ENCODE data around the gene TPPP3.

Gene TPPP3

DNA sequence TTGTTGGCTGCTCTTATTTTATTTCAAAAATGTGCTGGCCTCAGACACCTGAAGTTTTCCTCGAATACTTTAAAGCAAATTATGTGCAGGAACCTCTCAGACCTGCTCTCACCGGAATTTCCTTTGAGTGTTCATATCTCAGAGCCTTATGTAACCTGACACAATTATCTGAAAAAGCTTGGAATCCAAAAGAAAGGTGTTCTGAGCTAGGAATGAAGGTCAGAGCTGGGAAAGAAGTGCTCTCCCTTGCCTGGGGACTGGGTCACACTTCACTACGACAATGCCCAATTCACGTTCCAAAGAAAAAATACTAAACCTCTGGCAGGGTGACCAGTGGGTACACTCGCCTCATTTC lies 30.9 kb upstream of the TPPP3 start:
- H3K9ac ChIP-seq (ENCODE audit: low read depth, low read length, poor library complexity, severe bottlenecking), result no peak overlapping the region
- no peaks in the 10 kb centered on the region for H3K9me3 ChIP-seq (ENCODE audit: insufficient read depth, low read depth, low read length)
- no peaks in the 10 kb centered on the region for H3K9me2 ChIP-seq (replicated peaks; ENCODE audit: low read depth, low read length)
- H3F3A ChIP-seq (ENCODE audit: low read depth), result no peaks in the 10 kb centered on the region
- H4K20me1 ChIP-seq (ENCODE audit: insufficient read depth, low read length, poor library complexity, severe bottlenecking), result no peaks in the 10 kb centered on the region
- TF ChIP-seq EZH2phosphoT487 (IDR thresholded peaks at IDR 0.05; ENCODE audit: borderline replicate concordance), result no peak
- TF ChIP-seq, protein P1, sequence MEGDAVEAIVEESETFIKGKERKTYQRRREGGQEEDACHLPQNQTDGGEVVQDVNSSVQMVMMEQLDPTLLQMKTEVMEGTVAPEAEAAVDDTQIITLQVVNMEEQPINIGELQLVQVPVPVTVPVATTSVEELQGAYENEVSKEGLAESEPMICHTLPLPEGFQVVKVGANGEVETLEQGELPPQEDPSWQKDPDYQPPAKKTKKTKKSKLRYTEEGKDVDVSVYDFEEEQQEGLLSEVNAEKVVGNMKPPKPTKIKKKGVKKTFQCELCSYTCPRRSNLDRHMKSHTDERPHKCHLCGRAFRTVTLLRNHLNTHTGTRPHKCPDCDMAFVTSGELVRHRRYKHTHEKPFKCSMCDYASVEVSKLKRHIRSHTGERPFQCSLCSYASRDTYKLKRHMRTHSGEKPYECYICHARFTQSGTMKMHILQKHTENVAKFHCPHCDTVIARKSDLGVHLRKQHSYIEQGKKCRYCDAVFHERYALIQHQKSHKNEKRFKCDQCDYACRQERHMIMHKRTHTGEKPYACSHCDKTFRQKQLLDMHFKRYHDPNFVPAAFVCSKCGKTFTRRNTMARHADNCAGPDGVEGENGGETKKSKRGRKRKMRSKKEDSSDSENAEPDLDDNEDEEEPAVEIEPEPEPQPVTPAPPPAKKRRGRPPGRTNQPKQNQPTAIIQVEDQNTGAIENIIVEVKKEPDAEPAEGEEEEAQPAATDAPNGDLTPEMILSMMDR (conservative IDR thresholded peaks at IDR 0.05; ENCODE audit: low read length), result no peak
- no peak overlapping the region for H3K4me3 ChIP-seq (ENCODE audit: low read length, poor library complexity, severe bottlenecking)
- H3K4me2 ChIP-seq (ENCODE audit: low read depth, low read length, poor library complexity, severe bottlenecking), result no peak overlapping the region
- no peaks in the 10 kb centered on the region for H3K27me3 ChIP-seq (ENCODE audit: insufficient read depth, low read length, poor library complexity, severe bottlenecking)
- no peak overlapping the region for H2AFZ ChIP-seq (ENCODE audit: low read length)
- no peaks in the 10 kb centered on the region for H3K4me1 ChIP-seq (ENCODE audit: insufficient read depth, low read length, poor library complexity, severe bottlenecking)
- no peaks in the 10 kb centered on the region for H3K36me3 ChIP-seq (ENCODE audit: insufficient read depth, low read length)
- no peaks in the 10 kb centered on the region for H3K79me2 ChIP-seq (ENCODE audit: insufficient read depth, low read length)

DNA sequence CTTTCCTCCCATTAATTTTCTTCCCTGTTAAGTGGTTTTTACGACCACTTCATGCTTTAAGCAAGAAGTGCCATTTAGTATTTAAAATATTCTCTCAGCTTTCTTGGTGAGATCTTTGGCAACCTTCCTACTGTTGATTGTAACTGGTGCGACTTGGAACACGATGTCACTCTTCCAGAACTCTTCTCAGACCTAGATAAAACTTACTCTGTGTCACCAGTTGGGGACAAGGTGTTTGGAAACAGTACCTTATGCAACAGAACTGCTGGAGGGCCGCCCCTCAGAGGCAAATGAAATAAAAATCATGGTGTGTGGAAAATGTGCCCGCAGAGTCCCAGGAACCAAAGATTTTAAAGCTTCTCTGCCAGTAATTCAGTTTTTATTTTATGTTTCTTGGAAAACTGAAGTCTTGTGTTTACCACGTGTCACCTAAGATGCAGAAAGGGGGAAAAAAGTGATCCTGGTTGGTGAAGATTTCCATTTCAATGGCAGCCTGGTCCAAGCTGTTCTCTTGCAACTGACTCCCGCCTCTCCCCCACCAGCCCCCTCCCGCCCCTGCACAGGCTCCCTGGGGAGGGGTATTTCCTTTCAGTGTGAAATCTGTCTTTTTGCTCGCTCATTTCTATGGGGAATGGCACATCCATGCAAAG lies 30.4 kb upstream of the TPPP3 start:
- Histone ChIP-seq H3K4me3 (ENCODE audit: low read length, poor library complexity, severe bottlenecking) (no peak overlapping the region), H3K4me2 (ENCODE audit: low read depth, low read length, poor library complexity, severe bottlenecking) (no peak overlapping the region), H3K9me3 (ENCODE audit: insufficient read depth, low read depth, low read length) (no peaks in the 10 kb centered on the region), H3K9me2 (replicated peaks; ENCODE audit: low read depth, low read length) (no peaks in the 10 kb centered on the region), H4K20me1 (ENCODE audit: insufficient read depth, low read length, poor library complexity, severe bottlenecking) (no peaks in the 10 kb centered on the region), H3K4me1 (ENCODE audit: insufficient read depth, low read length, poor library complexity, severe bottlenecking) (no peaks in the 10 kb centered on the region), H3F3A (ENCODE audit: low read depth) (no peaks in the 10 kb centered on the region), H2AFZ (ENCODE audit: low read length) (no peak overlapping the region), H3K9ac (ENCODE audit: low read depth, low read length, poor library complexity, severe bottlenecking) (no peak overlapping the region), H3K79me2 (ENCODE audit: insufficient read depth, low read length) (no peaks in the 10 kb centered on the region), H3K36me3 (ENCODE audit: insufficient read depth, low read length) (no peaks in the 10 kb centered on the region), H3K27me3 (ENCODE audit: insufficient read depth, low read length, poor library complexity, severe bottlenecking) (no peaks in the 10 kb centered on the region)
- TF ChIP-seq EZH2phosphoT487 (IDR thresholded peaks at IDR 0.05; ENCODE audit: borderline replicate concordance), result no peak
- TF ChIP-seq, protein P1 (conservative IDR thresholded peaks at IDR 0.05; ENCODE audit: low read length), result no peak

DNA sequence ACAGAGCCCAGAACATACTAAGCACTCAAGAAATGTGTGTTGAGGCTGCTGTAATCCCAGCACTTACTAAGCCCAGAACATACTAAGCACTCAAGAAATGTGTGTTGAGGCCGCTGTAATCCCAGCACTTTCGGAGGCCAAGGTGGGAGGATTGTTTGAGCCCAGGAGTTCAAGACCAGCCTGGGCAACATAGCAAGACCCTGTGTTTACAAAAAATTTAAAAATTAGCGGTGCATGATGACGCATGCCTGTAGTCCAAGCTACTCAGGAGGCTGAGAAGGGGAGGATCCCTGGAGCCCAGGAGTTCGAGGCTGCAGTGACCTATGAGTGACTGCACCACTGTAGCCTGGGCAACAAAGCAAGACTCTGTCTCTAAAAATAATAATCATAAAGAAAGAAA lies 29.7 kb upstream of the TPPP3 start:
- Histone ChIP-seq H2AFZ (ENCODE audit: low read length) (no peak overlapping the region), H3K4me1 (ENCODE audit: insufficient read depth, low read length, poor library complexity, severe bottlenecking) (no peaks in the 10 kb centered on the region), H3K9ac (ENCODE audit: low read depth, low read length, poor library complexity, severe bottlenecking) (no peak overlapping the region), H3K4me2 (ENCODE audit: low read depth, low read length, poor library complexity, severe bottlenecking) (no peak overlapping the region), H3K27me3 (ENCODE audit: insufficient read depth, low read length, poor library complexity, severe bottlenecking) (no peaks in the 10 kb centered on the region), H3K79me2 (ENCODE audit: insufficient read depth, low read length) (no peaks in the 10 kb centered on the region), H3K9me3 (ENCODE audit: insufficient read depth, low read depth, low read length) (no peaks in the 10 kb centered on the region), H4K20me1 (ENCODE audit: insufficient read depth, low read length, poor library complexity, severe bottlenecking) (no peaks in the 10 kb centered on the region), H3K36me3 (ENCODE audit: insufficient read depth, low read length) (no peaks in the 10 kb centered on the region), H3K4me3 (ENCODE audit: low read length, poor library complexity, severe bottlenecking) (no peak overlapping the region), H3F3A (ENCODE audit: low read depth) (no peaks in the 10 kb centered on the region), H3K9me2 (replicated peaks; ENCODE audit: low read depth, low read length) (no peaks in the 10 kb centered on the region)
- no peak for TF ChIP-seq EZH2phosphoT487 (IDR thresholded peaks at IDR 0.05; ENCODE audit: borderline replicate concordance)
- TF ChIP-seq, protein P1 (conservative IDR thresholded peaks at IDR 0.05; ENCODE audit: low read length), result no peak

Measured in Loucy (cell line).